ENCODE measurements around the gene PACS2.

DNA sequence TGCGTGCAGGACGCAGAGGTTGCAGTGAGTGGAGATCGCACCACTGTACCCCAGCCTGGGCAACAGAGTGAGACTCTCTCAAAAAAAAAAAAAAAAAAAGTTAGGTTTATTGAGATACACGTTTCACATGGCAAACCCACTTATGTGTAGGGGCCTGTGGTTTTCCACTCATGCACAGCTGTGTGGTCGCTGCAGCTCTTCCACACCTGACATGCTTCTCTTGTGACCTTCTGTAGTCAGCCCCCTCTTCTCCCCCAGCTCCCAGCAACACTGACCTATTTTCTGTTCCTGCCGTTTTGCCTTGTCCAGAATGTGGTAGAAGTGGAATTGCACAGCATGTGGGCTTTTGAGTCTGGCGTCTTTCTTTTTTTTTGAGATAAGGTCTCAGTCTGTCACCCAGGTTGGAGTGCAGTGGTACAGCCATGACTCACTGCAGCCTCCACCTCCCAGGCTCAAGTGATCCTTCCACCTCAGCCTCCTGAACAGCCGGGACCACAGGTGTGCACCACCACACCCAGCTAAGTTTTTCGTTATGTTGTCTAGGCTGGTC, 113.5 kb downstream of the PACS2 start:
- TF ChIP-seq CTCF (IDR thresholded peaks at IDR 0.05) (no peak), POLR2A (IDR thresholded peaks at IDR 0.05) (no peak)

Data from prostate gland (tissue), 2 donors.